Medulla oblongata (tissue), 1 donor: ENCODE results near the gene LBH.
A peak's percentile ranks its signal among the peaks of the same experiment; 100 is the strongest.

Experiments
- DNase-seq: peaks from one replicate; pipeline ENCODE4 v3.0.0-alpha.2; 2015; ENCODE audit errors: extremely low spot score

The LBH gene

GRCh38 chr2:30235008-30235655, 3.8 kb downstream of the LBH start:
- no peak for DNase-seq

- DNase-seq, result no peak
Measured at GRCh38 chr2:30235859-30236535, 4.7 kb downstream of the LBH start.

GRCh38 chr2:30236591-30237238, 5.4 kb downstream of the LBH start:
- no peak for DNase-seq

GRCh38 chr2:30237239-30237965, 6.1 kb downstream of the LBH start:
- DNase-seq, result no peak

GRCh38 chr2:30237966-30238800, 6.8 kb downstream of the LBH start:
- DNase-seq, result no peak

GRCh38 chr2:30239308-30239985, 8.1 kb downstream of the LBH start:
- peak; percentile 44 for DNase-seq

- DNase-seq, result peak; percentile 22
Measured at GRCh38 chr2:30239986-30240752, 8.8 kb downstream of the LBH start.

- DNase-seq, result no peak
Measured at GRCh38 chr2:30243231-30243630, 11.9 kb downstream of the LBH start.

- no peak for DNase-seq
Measured at GRCh38 chr2:30245364-30245763, 14.0 kb downstream of the LBH start.

- no peak for DNase-seq
Measured at GRCh38 chr2:30248791-30249190, 17.5 kb downstream of the LBH start.

- no peak for DNase-seq
Measured at GRCh38 chr2:30249354-30249753, 18.0 kb downstream of the LBH start.

GRCh38 chr2:30250421-30250820, 19.1 kb downstream of the LBH start:
- DNase-seq, result no peak

GRCh38 chr2:30252723-30253701, 21.7 kb downstream of the LBH start:
- DNase-seq, result peak; percentile 22

GRCh38 chr2:30253873-30254684, 22.7 kb downstream of the LBH start:
- no peak for DNase-seq

- DNase-seq, result no peak
Measured at GRCh38 chr2:30254685-30255001, 23.3 kb downstream of the LBH start.

GRCh38 chr2:30255026-30255425, 23.7 kb downstream of the LBH start:
- no peak for DNase-seq

- DNase-seq, result no peak
Measured at GRCh38 chr2:30255466-30256408, 24.4 kb downstream of the LBH start.
